A673 (cell line): ENCODE results near the gene KRTAP1-5.

Experiments
- CTCF ChIP-seq: fragments of 300-800, 200-600 bp; sonication (generic); conservative IDR thresholded peaks from 2 replicates; pipeline ENCODE4 v1.5.1; 2017; ENCODE audit warnings: low read depth, mild to moderate bottlenecking, antibody characterized with exemption, low read length, moderate library complexity, mixed read lengths
- EZH2 ChIP-seq: fragments of 200-600 bp; sonication (generic); IDR thresholded peaks from 2 replicates; pipeline ENCODE4 v1.6.1; 2017; ENCODE audit warnings: borderline replicate concordance, low read depth, mild to moderate bottlenecking, mixed read lengths, antibody characterized with exemption, low read length; ENCODE audit not compliant: poor library complexity, severe bottlenecking

- TF ChIP-seq CTCF (no peak), EZH2 (no peak)
Observed at GRCh38 chr17:41071606-41072360, 44.8 kb upstream of the KRTAP1-5 start.
